Erythroblast (primary cell): ENCODE measurements around the gene ALPK3.

Experiments used
- GATA1 ChIP-seq: IDR thresholded peaks from 2 replicates; pipeline ENCODE4 v1.6.1; 2011; ENCODE audit warnings: low read depth, mild to moderate bottlenecking, control low read depth, low read length, moderate library complexity
- POLR2A ChIP-seq: IDR thresholded peaks from 2 replicates; pipeline ENCODE4 v1.6.1; 2011; ENCODE audit warnings: mild to moderate bottlenecking, low read length

GRCh38 chr15:84817466-84818081 is 418 bp downstream of the ALPK3 start:
- TF ChIP-seq POLR2A (no peak), GATA1 (no peak)
